GM23338 (cell line): ENCODE results near the gene HHIPL1. TPM values are rescaled to one million over a fixed set of nuclear protein-coding genes. Genes with fewer than 3 reads are reported as not detected.

Experiments used
- ATAC-seq: fragments of 200-7000 bp; cut with Tn5 transposase; 3 replicates; pipeline ENCODE4 v1.9.1; 2020
- DNase-seq: peaks from one replicate; pipeline ENCODE4 v3.0.0-alpha.2; 2015; ENCODE audit warnings: low spot score
- H2AFZ ChIP-seq: fragments of 200-600 bp; sonication (generic); 2 replicates; pipeline ENCODE4 v1.8.0; 2016; ENCODE audit warnings: antibody characterized with exemption, mild to moderate bottlenecking, moderate library complexity
- H3F3A ChIP-seq: fragments of 200-600 bp; sonication (generic); replicated peaks from 2 replicates; pipeline ENCODE4 v1.8.0; 2017; ENCODE audit warnings: antibody characterized with exemption, mixed run types, low read depth
- H3K27ac ChIP-seq: fragments of 200-600 bp; sonication (generic); 2 replicates; pipeline ENCODE4 v1.6.1; 2016; ENCODE audit warnings: low read depth
- H3K27me3 ChIP-seq: fragments of 200-600 bp; sonication (generic); 2 replicates; pipeline ENCODE4 v1.8.0; 2016; ENCODE audit warnings: mild to moderate bottlenecking, mixed run types, moderate library complexity; ENCODE audit not compliant: insufficient read depth
- H3K36me3 ChIP-seq: fragments of 200-600 bp; sonication (generic); 2 replicates; pipeline ENCODE4 v1.8.0; 2016; ENCODE audit warnings: mild to moderate bottlenecking; ENCODE audit not compliant: insufficient read depth
- H3K4me1 ChIP-seq: fragments of 200-600 bp; sonication (generic); 2 replicates; pipeline ENCODE4 v1.8.0; 2016; ENCODE audit warnings: mild to moderate bottlenecking, moderate library complexity; ENCODE audit not compliant: insufficient read depth
- H3K4me2 ChIP-seq: fragments of 200-600 bp; sonication (generic); 2 replicates; pipeline ENCODE4 v1.7.1; 2017; ENCODE audit warnings: mixed run types
- H3K4me3 ChIP-seq: fragments of 200-600 bp; sonication (generic); 2 replicates; pipeline ENCODE4 v1.6.1; 2016; ENCODE audit warnings: mixed run types
- H3K79me2 ChIP-seq: fragments of 200-600 bp; sonication (generic); replicated peaks from 2 replicates; pipeline ENCODE4 v1.8.0; 2017; ENCODE audit warnings: mild to moderate bottlenecking; ENCODE audit not compliant: insufficient read depth
- H3K9me2 ChIP-seq: fragments of 200-600 bp; sonication (generic); 2 replicates; pipeline ENCODE4 v1.8.0; 2017; ENCODE audit not compliant: insufficient read depth
- H4K20me1 ChIP-seq: fragments of 200-600 bp; sonication (generic); replicated peaks from 2 replicates; pipeline ENCODE4 v1.8.0; 2017; ENCODE audit warnings: mild to moderate bottlenecking; ENCODE audit not compliant: insufficient read depth
- H3K27ac Mint-ChIP-seq: 2 replicates; pipeline ENCODE4 v1.8.0; 2020; ENCODE audit warnings: inconsistent platforms, mild to moderate bottlenecking, moderate library complexity, mixed read lengths
- H3K27me3 Mint-ChIP-seq: 3 replicates; pipeline ENCODE4 v1.8.0; 2022; ENCODE audit warnings: low read depth, mild to moderate bottlenecking, moderate library complexity, mixed read lengths, inconsistent platforms; ENCODE audit not compliant: insufficient read depth, poor library complexity
- H3K36me3 Mint-ChIP-seq: 3 replicates; pipeline ENCODE4 v1.8.0; 2021; ENCODE audit warnings: low read depth, mild to moderate bottlenecking, inconsistent platforms, moderate library complexity, mixed read lengths
- H3K4me1 Mint-ChIP-seq: 3 replicates; pipeline ENCODE4 v1.8.0; 2020; ENCODE audit warnings: mild to moderate bottlenecking, inconsistent platforms, mixed read lengths
- H3K4me3 Mint-ChIP-seq: 3 replicates; pipeline ENCODE4 v1.8.0; 2021; ENCODE audit warnings: moderate library complexity, mild to moderate bottlenecking, inconsistent platforms, mixed read lengths
- H3K9me3 Mint-ChIP-seq: 3 replicates; pipeline ENCODE4 v1.8.0; 2020; ENCODE audit warnings: moderate library complexity, mild to moderate bottlenecking, inconsistent platforms, mixed read lengths
- CREB1 ChIP-seq: fragments of 250-450 bp; sonication (Bioruptor Pico); IDR thresholded peaks from 2 replicates; pipeline ENCODE4 v1.5.0; 2020; ENCODE audit warnings: low read depth, mild to moderate bottlenecking, moderate library complexity
- CTCF ChIP-seq, 2 experiments: fragments of 200-600 bp in 1 of 2; sonication (generic) in 1 of 2; conservative IDR thresholded peaks; 2 replicates each; pipeline versions ENCODE4 v1.5.1 to v1.6.1; 2016 to 2017; ENCODE audit warnings: antibody characterized with exemption in 2 of 2, low read depth in 2 of 2, mild to moderate bottlenecking in 2 of 2, moderate library complexity in 1 of 2
- ETS1 ChIP-seq: IDR thresholded peaks from 2 replicates; pipeline ENCODE4 v1.6.1; 2016; ENCODE audit warnings: antibody characterized with exemption
- EZH2 ChIP-seq: fragments of 200-600 bp; sonication (generic); IDR thresholded peaks from one replicate; pipeline ENCODE4 v1.8.0; 2017; ENCODE audit warnings: antibody characterized with exemption, mild to moderate bottlenecking, low read depth; ENCODE audit not compliant: unreplicated experiment
- EZH2phosphoT487 ChIP-seq: fragments of 200-600 bp; sonication (generic); IDR thresholded peaks from one replicate; pipeline ENCODE4 v1.8.1; 2018; ENCODE audit warnings: antibody characterized with exemption; ENCODE audit not compliant: unreplicated experiment
- JUNB ChIP-seq: IDR thresholded peaks from one replicate; pipeline ENCODE4 v1.6.1; 2016; ENCODE audit warnings: antibody characterized with exemption; ENCODE audit not compliant: unreplicated experiment
- NANOG ChIP-seq: IDR thresholded peaks from 2 replicates; pipeline ENCODE4 v1.6.1; 2016; ENCODE audit warnings: antibody characterized with exemption, borderline replicate concordance
- POLR2AphosphoS5 ChIP-seq: IDR thresholded peaks from 2 replicates; pipeline ENCODE4 v1.6.1; 2016; ENCODE audit warnings: antibody characterized with exemption, low read depth
- REST ChIP-seq: IDR thresholded peaks from one replicate; pipeline ENCODE4 v1.6.1; 2018; ENCODE audit warnings: antibody characterized with exemption; ENCODE audit not compliant: unreplicated experiment
- STAT1 ChIP-seq: IDR thresholded peaks from one replicate; pipeline ENCODE4 v1.6.1; 2016; ENCODE audit warnings: antibody characterized with exemption; ENCODE audit not compliant: unreplicated experiment
- ZNF114 ChIP-seq: fragments of 250-450 bp; sonication (Bioruptor Pico); IDR thresholded peaks from 2 replicates; pipeline ENCODE4 v1.5.0; 2020; ENCODE audit warnings: mild to moderate bottlenecking, moderate library complexity
- ZNF331 ChIP-seq: fragments of 250-450 bp; sonication (Bioruptor Pico); IDR thresholded peaks from 2 replicates; pipeline ENCODE4 v1.5.0; 2020; ENCODE audit warnings: low read depth, mild to moderate bottlenecking, moderate library complexity
- ZNF462 ChIP-seq: fragments of 250-450 bp; sonication (Bioruptor Pico); IDR thresholded peaks from 2 replicates; pipeline ENCODE4 v1.5.0; 2020; ENCODE audit warnings: mild to moderate bottlenecking, moderate library complexity
- polyA plus RNA-seq: library from polyadenylated mRNA; unstranded; fragments of >200 nt; fragmentation: Nextera tagmentation; extraction: Ambion mirVana; gene quantifications from 2 replicates; pipeline ENCODE4 v1.2.1, GENCODE V29; 2016
- total RNA-seq: library from RNA; depleted of rRNA; stranded (reverse); fragments of >200 nt; shearing (Covaris generic); gene quantifications from 2 replicates; pipeline ENCODE4 v1.2.3, GENCODE V29; 2014

Gene HHIPL1
- total and polyA plus RNA-seq, 2 experiments from 2014 or later, result 1.9 to 2.0 TPM

GRCh38 chr14:99611646-99612045 is 33.3 kb upstream of the HHIPL1 start:
- Histone ChIP-seq H3K4me1 (no peaks in the 10 kb centered on the region), H3K36me3 (no peaks in the 10 kb centered on the region), H2AFZ (no peak overlapping the region), H3F3A (no peaks in the 10 kb centered on the region), H3K9me2 (no peaks in the 10 kb centered on the region), H3K27me3 (peaks cover 6% of the 10 kb centered on the region), H3K79me2 (no peaks in the 10 kb centered on the region), H3K4me2 (no peak overlapping the region), H3K4me3 (no peak overlapping the region), H4K20me1 (no peaks in the 10 kb centered on the region), H3K27ac (no peak overlapping the region)
- ATAC-seq, result no peak
- Mint-ChIP-seq H3K9me3 (no peaks in the 10 kb centered on the region), H3K27ac (no peak overlapping the region), H3K4me1 (peaks cover 6% of the 10 kb centered on the region), H3K27me3 (peaks cover 11% of the 10 kb centered on the region), H3K4me3 (no peak overlapping the region), H3K36me3 (no peaks in the 10 kb centered on the region)
- TF ChIP-seq ZNF114 (CRISPR knock-in tag) (no peak), NANOG (no peak), POLR2AphosphoS5 (no peak), EZH2 (no peak), JUNB (no peak), CTCF (conservative IDR thresholded peaks at IDR 0.05; ENCODE audit: low read depth in 2 of 2) (no peak), ZNF331 (CRISPR knock-in tag) (no peak), ETS1 (no peak), ZNF462 (CRISPR knock-in tag) (no peak), CREB1 (CRISPR knock-in tag) (no peak), EZH2phosphoT487 (no peak), STAT1 (no peak), REST (no peak)
- DNase-seq, result no peak
